HEK293 (cell line): ENCODE results near the gene SIL1.

Experiments
- CTCF ChIA-PET: fragments of 350-600 bp; formaldehyde crosslinking; extraction: SDS; loops from one replicate; lab custom pipeline; 2021; ENCODE audit warnings: antibody characterized with exemption; lab: Yijun Ruan, JAX
- POLR2A ChIA-PET: fragments of 300-600 bp; formaldehyde crosslinking; extraction: SDS; loops from one replicate; lab custom pipeline; 2020; ENCODE audit warnings: antibody characterized with exemption, inconsistent platforms; lab: Yijun Ruan, JAX
- H3K27ac ChIP-seq: fragments of 200-500 bp; sonication (Bioruptor generic); 2 replicates; pipeline ENCODE4 v1.5.1; 2014; ENCODE audit warnings: low read depth, low read length, control low read depth, inconsistent platforms; ENCODE audit errors: extremely low read depth
- H3K36me3 ChIP-seq, 2 experiments: fragments of 200-500 bp in 1 of 2; sonication (Bioruptor generic) in 1 of 2; 1 replicate in 1 of 2; 2 replicates in 1 of 2; pipeline ENCODE4 v1.5.1; 2014 to 2017; ENCODE audit warnings: inconsistent platforms in 2 of 2, low read length in 2 of 2; ENCODE audit not compliant: control insufficient read depth in 2 of 2, insufficient read depth in 1 of 2
- H3K4me1 ChIP-seq: fragments of 200-500 bp; sonication (Bioruptor generic); 2 replicates; pipeline ENCODE4 v1.5.1; 2014; ENCODE audit warnings: mild to moderate bottlenecking, low read length, inconsistent platforms; ENCODE audit not compliant: control insufficient read depth, insufficient read depth
- H3K4me3 ChIP-seq: 2 replicates; pipeline ENCODE4 v1.5.1; 2011; ENCODE audit warnings: low read depth, mild to moderate bottlenecking, control low read depth, low read length, moderate library complexity
- H3K9me3 ChIP-seq: fragments of 200-500 bp; sonication (Bioruptor generic); 2 replicates; pipeline ENCODE4 v1.5.1; 2014; ENCODE audit warnings: low read depth, low read length, inconsistent platforms; ENCODE audit not compliant: control insufficient read depth, insufficient read depth
- EGR2 ChIP-seq: fragments of 450-650 bp; formaldehyde crosslinking; IDR thresholded peaks from 2 replicates; pipeline ENCODE4 v1.5.1; 2016; ENCODE audit warnings: low read depth, missing biosample characterization, missing genetic modification characterization
- MEIS1 ChIP-seq: sonication (generic); formaldehyde crosslinking; IDR thresholded peaks from 2 replicates; pipeline ENCODE4 v1.8.1; 2022; ENCODE audit warnings: missing genetic modification reagents, mild to moderate bottlenecking, borderline replicate concordance
- PRDM1 ChIP-seq: fragments of 450-650 bp; formaldehyde crosslinking; IDR thresholded peaks from 2 replicates; pipeline ENCODE4; 2016; ENCODE audit warnings: missing biosample characterization, missing genetic modification characterization
- SP2 ChIP-seq: fragments of 450-650 bp; formaldehyde crosslinking; IDR thresholded peaks from 2 replicates; pipeline ENCODE4 v1.5.1; 2016; ENCODE audit warnings: missing biosample characterization, missing genetic modification characterization
- ZBTB20 ChIP-seq: fragments of 450-650 bp; formaldehyde crosslinking; IDR thresholded peaks from 2 replicates; pipeline ENCODE4 v1.5.1; 2016; ENCODE audit warnings: missing biosample characterization, missing genetic modification characterization
- ZFHX2 ChIP-seq: fragments of 450-650 bp; formaldehyde crosslinking; conservative IDR thresholded peaks from 2 replicates; pipeline ENCODE4 v1.5.1; 2016; ENCODE audit warnings: missing biosample characterization, missing genetic modification characterization
- ZNF121 ChIP-seq: fragments of 450-650 bp; formaldehyde crosslinking; IDR thresholded peaks from 2 replicates; pipeline ENCODE4 v1.5.1; 2016; ENCODE audit warnings: missing biosample characterization, missing genetic modification characterization
- ZNF24 ChIP-seq: fragments of 450-650 bp; formaldehyde crosslinking; IDR thresholded peaks from 2 replicates; pipeline ENCODE4 v1.5.1; 2016; ENCODE audit warnings: missing biosample characterization, missing genetic modification characterization
- ZNF335 ChIP-seq: fragments of 450-650 bp; formaldehyde crosslinking; conservative IDR thresholded peaks from 2 replicates; pipeline ENCODE4 v1.5.1; 2016; ENCODE audit warnings: missing biosample characterization, missing genetic modification characterization
- ZNF394 ChIP-seq: fragments of 450-650 bp; formaldehyde crosslinking; IDR thresholded peaks from 2 replicates; pipeline ENCODE4 v1.5.1; 2016; ENCODE audit warnings: missing biosample characterization, missing genetic modification characterization, mild to moderate bottlenecking, moderate library complexity, borderline replicate concordance
- ZNF426 ChIP-seq: fragments of 450-650 bp; formaldehyde crosslinking; IDR thresholded peaks from 2 replicates; pipeline ENCODE4 v1.5.1; 2017; ENCODE audit warnings: missing biosample characterization, missing genetic modification characterization, mild to moderate bottlenecking, inconsistent platforms, moderate library complexity
- ZNF433 ChIP-seq: fragments of 450-650 bp; formaldehyde crosslinking; IDR thresholded peaks from 2 replicates; pipeline ENCODE4 v1.5.1; 2016; ENCODE audit warnings: missing biosample characterization, missing genetic modification characterization, low read depth
- ZNF548 ChIP-seq: fragments of 450-650 bp; formaldehyde crosslinking; IDR thresholded peaks from 2 replicates; pipeline ENCODE4 v1.5.1; 2016; ENCODE audit warnings: missing biosample characterization, missing genetic modification characterization
- ZNF561 ChIP-seq: fragments of 450-650 bp; IDR thresholded peaks from 2 replicates; pipeline ENCODE4 v1.5.1; 2018; ENCODE audit warnings: missing biosample characterization, missing genetic modification characterization, borderline replicate concordance
- ZNF785 ChIP-seq: fragments of 450-650 bp; formaldehyde crosslinking; IDR thresholded peaks from 2 replicates; pipeline ENCODE4 v1.5.1; 2016; ENCODE audit warnings: missing biosample characterization, missing genetic modification characterization
- ZNF791 ChIP-seq: fragments of 450-650 bp; formaldehyde crosslinking; IDR thresholded peaks from 2 replicates; pipeline ENCODE4 v1.5.1; 2016; ENCODE audit warnings: missing biosample characterization, missing genetic modification characterization
- TF ChIP-seq, protein P1 (sequence below): fragments of 450-650 bp; formaldehyde crosslinking; IDR thresholded peaks from 2 replicates; pipeline ENCODE4 v1.5.1; 2016; ENCODE audit warnings: missing biosample characterization, missing genetic modification characterization
- TF ChIP-seq, protein P2 (sequence below): fragments of 450-650 bp; formaldehyde crosslinking; IDR thresholded peaks from 2 replicates; pipeline ENCODE4 v1.5.1; 2017; ENCODE audit warnings: missing biosample characterization, missing genetic modification characterization
- TF ChIP-seq, protein P3 (sequence below): fragments of 450-650 bp; formaldehyde crosslinking; IDR thresholded peaks from 2 replicates; pipeline ENCODE4 v1.5.1; 2016; ENCODE audit warnings: missing biosample characterization, missing genetic modification characterization
- TF ChIP-seq, protein P4 (sequence below): fragments of 450-650 bp; formaldehyde crosslinking; IDR thresholded peaks from 2 replicates; pipeline ENCODE4 v1.5.1; 2016; ENCODE audit warnings: missing biosample characterization, missing genetic modification characterization
- TF ChIP-seq, protein P5 (sequence below): fragments of 450-650 bp; formaldehyde crosslinking; IDR thresholded peaks from 2 replicates; pipeline ENCODE4 v1.5.1; 2017; ENCODE audit warnings: missing biosample characterization, missing genetic modification characterization
- TF ChIP-seq, protein P6 (sequence below): fragments of 450-650 bp; formaldehyde crosslinking; IDR thresholded peaks from 2 replicates; pipeline ENCODE4 v1.5.1; 2016; ENCODE audit warnings: missing biosample characterization, missing genetic modification characterization

Gene SIL1

DNA sequence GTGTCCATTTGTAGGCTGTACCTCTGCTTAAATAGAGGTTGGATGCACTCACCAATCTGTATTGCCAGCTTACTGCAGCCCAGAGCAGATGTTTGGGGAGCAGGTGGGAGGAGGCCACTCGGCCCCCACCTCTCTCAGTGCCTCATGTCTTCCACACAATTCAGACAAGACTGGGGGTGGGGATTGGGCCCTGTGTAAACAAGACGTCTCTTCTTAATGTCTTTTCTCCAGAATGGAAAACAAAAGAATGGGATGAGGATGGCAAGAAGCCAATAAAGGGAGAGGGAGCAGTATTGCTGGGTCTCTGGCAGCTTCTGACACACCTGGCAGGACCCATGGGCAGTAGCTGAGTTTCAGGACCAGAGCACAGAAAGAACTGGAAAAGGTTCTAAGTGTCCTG is 64.9 kb downstream of the SIL1 start (continued):
- TF ChIP-seq ZNF24 (tag by site-specific recombination) (no peak), SP2 (tag by site-specific recombination) (no peak), ZFHX2 (tag by site-specific recombination) (peak; percentile 76), ZNF394 (tag by site-specific recombination) (no peak), ZNF426 (tag by site-specific recombination) (no peak), ZNF548 (tag by site-specific recombination) (no peak), PRDM1 (tag by site-specific recombination) (no peak)
- TF ChIP-seq, protein P1, sequence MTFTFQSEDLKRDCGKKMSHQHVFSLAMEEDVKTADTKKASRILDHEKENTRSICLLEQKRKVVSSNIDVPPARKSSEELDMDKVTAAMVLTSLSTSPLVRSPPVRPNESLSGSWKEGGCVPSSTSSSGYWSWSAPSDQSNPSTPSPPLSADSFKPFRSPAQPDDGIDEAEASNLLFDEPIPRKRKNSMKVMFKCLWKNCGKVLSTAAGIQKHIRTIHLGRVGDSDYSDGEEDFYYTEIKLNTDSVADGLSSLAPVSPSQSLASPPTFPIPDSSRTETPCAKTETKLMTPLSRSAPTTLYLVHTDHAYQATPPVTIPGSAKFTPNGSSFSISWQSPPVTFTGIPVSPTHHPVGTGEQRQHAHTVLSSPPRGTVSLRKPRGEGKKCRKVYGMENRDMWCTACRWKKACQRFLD (tag by site-specific recombination), result no peak
- TF ChIP-seq, protein P2, sequence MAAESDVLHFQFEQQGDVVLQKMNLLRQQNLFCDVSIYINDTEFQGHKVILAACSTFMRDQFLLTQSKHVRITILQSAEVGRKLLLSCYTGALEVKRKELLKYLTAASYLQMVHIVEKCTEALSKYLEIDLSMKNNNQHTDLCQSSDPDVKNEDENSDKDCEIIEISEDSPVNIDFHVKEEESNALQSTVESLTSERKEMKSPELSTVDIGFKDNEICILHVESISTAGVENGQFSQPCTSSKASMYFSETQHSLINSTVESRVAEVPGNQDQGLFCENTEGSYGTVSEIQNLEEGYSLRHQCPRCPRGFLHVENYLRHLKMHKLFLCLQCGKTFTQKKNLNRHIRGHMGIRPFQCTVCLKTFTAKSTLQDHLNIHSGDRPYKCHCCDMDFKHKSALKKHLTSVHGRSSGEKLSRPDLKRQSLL (tag by site-specific recombination), result no peak

DNA sequence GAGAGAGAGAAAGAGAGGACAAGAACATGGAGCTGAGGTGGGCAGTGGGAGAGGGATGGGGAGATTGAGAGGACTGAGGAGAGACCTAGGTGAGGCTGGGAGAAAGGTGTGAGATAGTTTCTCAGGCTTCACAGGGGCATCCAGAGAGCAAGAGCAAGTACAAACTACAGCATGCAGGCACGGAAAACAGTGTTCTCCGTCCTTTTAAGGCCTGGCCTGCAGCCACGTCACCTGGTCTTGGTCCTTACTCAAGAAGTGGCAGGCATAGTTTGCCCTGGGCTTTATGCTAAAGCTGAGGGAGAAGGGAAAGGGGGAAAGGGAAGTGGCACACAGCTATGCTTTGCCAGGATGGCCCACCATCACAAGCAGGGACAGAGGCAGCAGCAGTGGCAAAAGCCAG is 65.7 kb downstream of the SIL1 start:
- Histone ChIP-seq H3K4me3 (no peak overlapping the region), H3K9me3 (no peaks in the 10 kb centered on the region), H3K27ac (no peak overlapping the region), H3K36me3 (no peaks in the 10 kb centered on the region), H3K4me1 (peaks cover 14% of the 10 kb centered on the region)
- no peak for TF ChIP-seq ZNF121 (tag by site-specific recombination)
- no peak for TF ChIP-seq ZNF791 (tag by site-specific recombination)
- TF ChIP-seq ZNF433, result no peak
- TF ChIP-seq ZNF561 (tag by site-specific recombination), result no peak
- TF ChIP-seq, protein P3, sequence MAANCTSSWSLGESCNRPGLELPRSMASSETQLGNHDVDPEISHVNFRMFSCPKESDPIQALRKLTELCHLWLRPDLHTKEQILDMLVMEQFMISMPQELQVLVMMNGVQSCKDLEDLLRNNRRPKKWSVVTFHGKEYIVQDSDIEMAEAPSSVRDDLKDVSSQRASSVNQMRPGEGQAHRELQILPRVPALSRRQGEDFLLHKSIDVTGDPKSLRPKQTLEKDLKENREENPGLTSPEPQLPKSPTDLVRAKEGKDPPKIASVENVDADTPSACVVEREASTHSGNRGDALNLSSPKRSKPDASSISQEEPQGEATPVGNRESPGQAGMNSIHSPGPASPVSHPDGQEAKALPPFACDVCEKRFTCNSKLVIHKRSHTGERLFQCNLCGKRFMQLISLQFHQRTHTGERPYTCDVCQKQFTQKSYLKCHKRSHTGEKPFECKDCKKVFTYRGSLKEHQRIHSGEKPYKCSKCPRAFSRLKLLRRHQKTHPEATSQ, result no peak
- TF ChIP-seq ZNF335 (tag by site-specific recombination), result 0 out of 2 replicates have a peak, but pooled peaks have one; percentile 40
- TF ChIP-seq PRDM1 (tag by site-specific recombination), result peak; percentile 24; the same call in 1 of the 2 replicates
- TF ChIP-seq, protein P1 (tag by site-specific recombination), result no peak
- no peak for TF ChIP-seq ZNF785 (tag by site-specific recombination)
- TF ChIP-seq, protein P4, sequence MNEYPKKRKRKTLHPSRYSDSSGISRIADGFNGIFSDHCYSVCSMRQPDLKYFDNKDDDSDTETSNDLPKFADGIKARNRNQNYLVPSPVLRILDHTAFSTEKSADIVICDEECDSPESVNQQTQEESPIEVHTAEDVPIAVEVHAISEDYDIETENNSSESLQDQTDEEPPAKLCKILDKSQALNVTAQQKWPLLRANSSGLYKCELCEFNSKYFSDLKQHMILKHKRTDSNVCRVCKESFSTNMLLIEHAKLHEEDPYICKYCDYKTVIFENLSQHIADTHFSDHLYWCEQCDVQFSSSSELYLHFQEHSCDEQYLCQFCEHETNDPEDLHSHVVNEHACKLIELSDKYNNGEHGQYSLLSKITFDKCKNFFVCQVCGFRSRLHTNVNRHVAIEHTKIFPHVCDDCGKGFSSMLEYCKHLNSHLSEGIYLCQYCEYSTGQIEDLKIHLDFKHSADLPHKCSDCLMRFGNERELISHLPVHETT, result no peak
- CTCF ChIA-PET, result interaction anchor here (0.6 kb wide), 1 partner anchor 67 kb away, joined by 4 read pairs; no protein-coding TSS in a partner anchor
- POLR2A ChIA-PET, result no interaction called here

DNA sequence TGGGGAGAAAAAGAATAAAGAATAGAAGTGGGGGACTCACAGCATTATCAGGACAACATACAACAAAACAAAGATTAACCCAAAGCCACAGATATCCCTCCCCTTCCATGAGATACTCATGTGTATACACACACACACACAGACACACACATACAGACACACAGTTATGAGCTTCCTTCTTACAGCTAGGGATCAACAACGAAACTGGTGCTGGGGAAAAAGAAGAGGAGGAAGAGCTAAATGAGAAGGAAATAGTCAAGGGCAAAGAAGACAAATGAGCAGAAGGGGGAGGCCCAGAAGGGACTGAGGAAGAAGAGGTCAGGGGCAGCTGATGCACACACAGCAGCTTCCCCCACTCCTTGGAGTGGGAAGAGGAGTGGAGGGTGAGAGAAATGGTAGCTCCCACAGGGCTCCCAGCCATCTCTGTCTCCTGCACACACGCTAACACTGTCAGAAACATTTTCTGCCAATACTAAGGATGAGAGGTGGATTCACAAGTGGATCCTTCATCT is 66.2 kb downstream of the SIL1 start:
- Histone ChIP-seq H3K36me3 (peaks cover 0 to 5% of the 10 kb centered on the region in 2 experiments; a peak in 1 of 3 replicates), H3K4me3 (no peak overlapping the region), H3K4me1 (peaks cover 14% of the 10 kb centered on the region), H3K27ac (no peak overlapping the region), H3K9me3 (no peaks in the 10 kb centered on the region)
- ChIA-PET POLR2A (no interaction called here), CTCF (interaction anchor here (0.6 kb wide), 1 partner anchor 68 kb away, joined by 4 read pairs; no protein-coding TSS in a partner anchor)
- TF ChIP-seq ZFHX2 (tag by site-specific recombination), result 0 out of 2 replicates have a peak, but pooled peaks have one; percentile 22
- TF ChIP-seq, protein P5, sequence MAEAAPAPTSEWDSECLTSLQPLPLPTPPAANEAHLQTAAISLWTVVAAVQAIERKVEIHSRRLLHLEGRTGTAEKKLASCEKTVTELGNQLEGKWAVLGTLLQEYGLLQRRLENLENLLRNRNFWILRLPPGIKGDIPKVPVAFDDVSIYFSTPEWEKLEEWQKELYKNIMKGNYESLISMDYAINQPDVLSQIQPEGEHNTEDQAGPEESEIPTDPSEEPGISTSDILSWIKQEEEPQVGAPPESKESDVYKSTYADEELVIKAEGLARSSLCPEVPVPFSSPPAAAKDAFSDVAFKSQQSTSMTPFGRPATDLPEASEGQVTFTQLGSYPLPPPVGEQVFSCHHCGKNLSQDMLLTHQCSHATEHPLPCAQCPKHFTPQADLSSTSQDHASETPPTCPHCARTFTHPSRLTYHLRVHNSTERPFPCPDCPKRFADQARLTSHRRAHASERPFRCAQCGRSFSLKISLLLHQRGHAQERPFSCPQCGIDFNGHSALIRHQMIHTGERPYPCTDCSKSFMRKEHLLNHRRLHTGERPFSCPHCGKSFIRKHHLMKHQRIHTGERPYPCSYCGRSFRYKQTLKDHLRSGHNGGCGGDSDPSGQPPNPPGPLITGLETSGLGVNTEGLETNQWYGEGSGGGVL (tag by site-specific recombination), result peak; percentile 65
- no peak for TF ChIP-seq MEIS1 (CRISPR knock-in tag)
- peak; percentile 35; the same call in 1 of the 2 replicates for TF ChIP-seq EGR2 (tag by site-specific recombination)
- TF ChIP-seq, protein P6, sequence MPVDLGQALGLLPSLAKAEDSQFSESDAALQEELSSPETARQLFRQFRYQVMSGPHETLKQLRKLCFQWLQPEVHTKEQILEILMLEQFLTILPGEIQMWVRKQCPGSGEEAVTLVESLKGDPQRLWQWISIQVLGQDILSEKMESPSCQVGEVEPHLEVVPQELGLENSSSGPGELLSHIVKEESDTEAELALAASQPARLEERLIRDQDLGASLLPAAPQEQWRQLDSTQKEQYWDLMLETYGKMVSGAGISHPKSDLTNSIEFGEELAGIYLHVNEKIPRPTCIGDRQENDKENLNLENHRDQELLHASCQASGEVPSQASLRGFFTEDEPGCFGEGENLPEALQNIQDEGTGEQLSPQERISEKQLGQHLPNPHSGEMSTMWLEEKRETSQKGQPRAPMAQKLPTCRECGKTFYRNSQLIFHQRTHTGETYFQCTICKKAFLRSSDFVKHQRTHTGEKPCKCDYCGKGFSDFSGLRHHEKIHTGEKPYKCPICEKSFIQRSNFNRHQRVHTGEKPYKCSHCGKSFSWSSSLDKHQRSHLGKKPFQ, result no peak
- TF ChIP-seq ZBTB20 (tag by site-specific recombination), result no peak
